GM21515 (cell line): ENCODE results near the gene CYB5R3.

Experiments
- ATAC-seq: cut with Tn5 transposase; IDR thresholded peaks from one replicate; pipeline ENCODE4 v1.9.1; 2021; ENCODE audit not compliant: unreplicated experiment

The CYB5R3 gene

GRCh38 chr22:42646569-42647525 lies 2.3 kb downstream of the CYB5R3 start:
- no peak for ATAC-seq

GRCh38 chr22:42645938-42646568 lies 3.1 kb downstream of the CYB5R3 start:
- ATAC-seq = no peak

GRCh38 chr22:42645341-42645937 lies 3.8 kb downstream of the CYB5R3 start:
- no peak for ATAC-seq

- ATAC-seq = no peak
Measured at GRCh38 chr22:42644422-42645340, 4.5 kb downstream of the CYB5R3 start.

GRCh38 chr22:42643634-42644421 lies 5.4 kb downstream of the CYB5R3 start:
- no peak for ATAC-seq

- ATAC-seq = no peak
Measured at GRCh38 chr22:42642806-42643633, 6.2 kb downstream of the CYB5R3 start.

- no peak for ATAC-seq
Measured at GRCh38 chr22:42641801-42642413, 7.3 kb downstream of the CYB5R3 start.

GRCh38 chr22:42639541-42640241 lies 9.5 kb downstream of the CYB5R3 start:
- no peak for ATAC-seq

GRCh38 chr22:42637555-42637954 lies 11.6 kb downstream of the CYB5R3 start:
- ATAC-seq = no peak

- no peak for ATAC-seq
Measured at GRCh38 chr22:42636506-42636905, 12.7 kb downstream of the CYB5R3 start.

- no peak for ATAC-seq
Measured at GRCh38 chr22:42635531-42635930, 13.7 kb downstream of the CYB5R3 start.

GRCh38 chr22:42633013-42633412 lies 16.2 kb downstream of the CYB5R3 start:
- no peak for ATAC-seq

GRCh38 chr22:42632096-42632495 lies 17.1 kb downstream of the CYB5R3 start:
- ATAC-seq = no peak

GRCh38 chr22:42630901-42631602 lies 18.1 kb downstream of the CYB5R3 start:
- no peak for ATAC-seq

GRCh38 chr22:42630211-42630610 lies 19.0 kb downstream of the CYB5R3 start:
- no peak for ATAC-seq

GRCh38 chr22:42627981-42628380 lies 21.2 kb downstream of the CYB5R3 start:
- no peak for ATAC-seq

GRCh38 chr22:42626951-42627625 lies 22.1 kb downstream of the CYB5R3 start:
- ATAC-seq = no peak
